NT2/D1 (cell line): ENCODE data around the gene SLC7A10.
"Not testable (repeated sequence)": the region's sequence is repeated elsewhere in the genome, so short reads cannot be mapped to it uniquely, and the experiment has no call there.

Source experiments
- YY1 ChIP-seq: IDR thresholded peaks from 2 replicates; pipeline ENCODE4 v1.6.1; 2011; ENCODE audit not compliant: insufficient read length, insufficient read depth
- ZNF274 ChIP-seq: IDR thresholded peaks from 2 replicates; pipeline ENCODE4 v1.6.1; 2011; ENCODE audit warnings: mild to moderate bottlenecking, low read depth, low read length

DNA sequence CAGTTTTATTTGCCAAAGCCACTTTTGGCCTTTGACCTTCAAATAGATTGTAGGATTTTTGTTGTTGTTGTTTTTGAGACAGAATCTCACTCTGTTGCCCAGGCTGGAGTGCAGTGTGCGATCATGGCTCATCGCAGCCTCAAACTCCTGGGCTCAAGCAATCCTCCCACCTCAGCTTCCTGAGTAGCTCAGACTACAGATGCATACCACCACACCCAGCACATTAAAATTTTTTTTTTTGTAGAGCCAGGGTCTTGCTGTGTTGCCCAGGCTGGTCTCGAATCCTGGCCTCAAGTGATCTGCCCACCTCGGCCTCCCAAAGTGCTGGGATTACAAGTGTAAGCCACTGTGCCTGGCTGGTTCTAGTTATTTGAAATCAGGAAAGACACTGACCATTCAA is 34.6 kb downstream of the SLC7A10 start:
- not testable (repeated sequence) for TF ChIP-seq ZNF274, YY1
